ENCODE results near the gene HERPUD1. TPM values are rescaled to one million over a fixed set of nuclear protein-coding genes. Genes with fewer than 3 reads are reported as not detected.

Gene HERPUD1
- total RNA-seq, 3 donors from 2014 or later: 123 to 162 (median 149) TPM

DNA sequence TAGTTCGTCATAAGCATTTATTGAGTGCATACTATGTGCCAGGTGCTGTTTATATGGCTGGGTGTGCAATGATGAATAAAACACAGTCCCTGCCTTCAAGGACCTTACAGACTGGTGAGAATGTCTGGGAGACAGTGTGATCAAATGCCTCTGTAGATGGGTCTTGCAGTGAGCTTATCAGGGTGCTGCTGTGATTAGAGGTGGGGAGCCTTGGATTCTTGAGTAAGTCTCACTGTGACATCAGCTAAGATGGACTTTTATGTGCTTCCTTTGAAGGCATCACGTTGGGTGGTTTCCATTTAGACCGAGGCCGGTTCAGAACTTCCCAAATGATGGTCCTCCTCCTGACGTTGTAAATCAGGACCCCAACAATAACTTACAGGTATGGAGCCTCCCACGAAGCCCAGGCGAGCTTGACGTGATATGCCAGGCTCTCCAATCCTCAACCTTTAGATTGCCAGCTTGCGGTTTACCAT is 10.0 kb downstream of the HERPUD1 start:
- Histone ChIP-seq H3K9me3 (no peaks in the 10 kb centered on the region), H3K27ac (no peak overlapping the region), H3K36me3 (peaks cover 18% of the 10 kb centered on the region), H3K4me1 (no peaks in the 10 kb centered on the region), H3K27me3 (no peaks in the 10 kb centered on the region), H3K4me3 (no peak overlapping the region)
- intact Hi-C loops (cut with DNase I; ENCODE audit: low total_unique reads): no loop called here
- no peak for DNase-seq (ENCODE audit: low spot score in 2 of 2)
- no peak for TF ChIP-seq POLR2AphosphoS5 (IDR thresholded peaks at IDR 0.05)
- TF ChIP-seq, protein P1, sequence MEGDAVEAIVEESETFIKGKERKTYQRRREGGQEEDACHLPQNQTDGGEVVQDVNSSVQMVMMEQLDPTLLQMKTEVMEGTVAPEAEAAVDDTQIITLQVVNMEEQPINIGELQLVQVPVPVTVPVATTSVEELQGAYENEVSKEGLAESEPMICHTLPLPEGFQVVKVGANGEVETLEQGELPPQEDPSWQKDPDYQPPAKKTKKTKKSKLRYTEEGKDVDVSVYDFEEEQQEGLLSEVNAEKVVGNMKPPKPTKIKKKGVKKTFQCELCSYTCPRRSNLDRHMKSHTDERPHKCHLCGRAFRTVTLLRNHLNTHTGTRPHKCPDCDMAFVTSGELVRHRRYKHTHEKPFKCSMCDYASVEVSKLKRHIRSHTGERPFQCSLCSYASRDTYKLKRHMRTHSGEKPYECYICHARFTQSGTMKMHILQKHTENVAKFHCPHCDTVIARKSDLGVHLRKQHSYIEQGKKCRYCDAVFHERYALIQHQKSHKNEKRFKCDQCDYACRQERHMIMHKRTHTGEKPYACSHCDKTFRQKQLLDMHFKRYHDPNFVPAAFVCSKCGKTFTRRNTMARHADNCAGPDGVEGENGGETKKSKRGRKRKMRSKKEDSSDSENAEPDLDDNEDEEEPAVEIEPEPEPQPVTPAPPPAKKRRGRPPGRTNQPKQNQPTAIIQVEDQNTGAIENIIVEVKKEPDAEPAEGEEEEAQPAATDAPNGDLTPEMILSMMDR (IDR thresholded peaks at IDR 0.05): no peak
- no peak for TF ChIP-seq POLR2A (IDR thresholded peaks at IDR 0.05)

DNA sequence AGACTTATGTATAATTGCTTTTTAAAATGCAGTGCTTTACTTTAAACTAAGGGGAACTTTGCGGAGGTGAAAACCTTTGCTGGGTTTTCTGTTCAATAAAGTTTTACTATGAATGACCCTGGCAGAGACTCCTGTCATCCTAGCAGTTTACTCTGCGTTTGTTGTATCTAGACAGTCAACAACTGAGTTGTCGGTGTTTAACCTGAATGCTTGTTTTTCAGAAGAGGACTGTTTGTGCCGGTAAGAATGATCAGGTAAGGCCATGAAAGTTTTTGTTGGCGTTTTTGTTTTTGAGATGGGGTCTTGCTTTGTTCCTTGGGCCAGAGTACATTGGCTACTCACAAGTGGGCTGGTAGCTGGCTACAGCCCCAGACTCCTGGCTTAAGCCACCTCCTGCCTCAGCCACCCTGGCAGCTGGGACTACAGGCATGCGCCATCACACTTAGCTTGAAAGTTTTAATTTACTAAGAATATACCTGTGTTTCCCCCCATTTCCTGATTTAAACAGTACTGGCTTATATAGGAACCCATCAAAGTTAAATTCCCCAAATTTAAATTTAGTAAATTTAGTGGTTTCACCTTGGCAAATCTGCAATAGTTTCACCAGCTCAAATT is 11.9 kb downstream of the HERPUD1 start:
- no peak overlapping the region for H3K27ac ChIP-seq
- no peaks in the 10 kb centered on the region for H3K9me3 ChIP-seq
- H3K27me3 ChIP-seq: no peaks in the 10 kb centered on the region
- intact Hi-C loops (cut with DNase I; ENCODE audit: low total_unique reads): no loop called here
- peaks cover 18% of the 10 kb centered on the region for H3K36me3 ChIP-seq
- TF ChIP-seq POLR2AphosphoS5 (IDR thresholded peaks at IDR 0.05) (no peak), POLR2A (IDR thresholded peaks at IDR 0.05) (no peak)
- TF ChIP-seq, protein P1 (IDR thresholded peaks at IDR 0.05): no peak
- DNase-seq (ENCODE audit: low spot score in 2 of 2): no peak
- no peaks in the 10 kb centered on the region for H3K4me1 ChIP-seq
- no peak overlapping the region for H3K4me3 ChIP-seq

DNA sequence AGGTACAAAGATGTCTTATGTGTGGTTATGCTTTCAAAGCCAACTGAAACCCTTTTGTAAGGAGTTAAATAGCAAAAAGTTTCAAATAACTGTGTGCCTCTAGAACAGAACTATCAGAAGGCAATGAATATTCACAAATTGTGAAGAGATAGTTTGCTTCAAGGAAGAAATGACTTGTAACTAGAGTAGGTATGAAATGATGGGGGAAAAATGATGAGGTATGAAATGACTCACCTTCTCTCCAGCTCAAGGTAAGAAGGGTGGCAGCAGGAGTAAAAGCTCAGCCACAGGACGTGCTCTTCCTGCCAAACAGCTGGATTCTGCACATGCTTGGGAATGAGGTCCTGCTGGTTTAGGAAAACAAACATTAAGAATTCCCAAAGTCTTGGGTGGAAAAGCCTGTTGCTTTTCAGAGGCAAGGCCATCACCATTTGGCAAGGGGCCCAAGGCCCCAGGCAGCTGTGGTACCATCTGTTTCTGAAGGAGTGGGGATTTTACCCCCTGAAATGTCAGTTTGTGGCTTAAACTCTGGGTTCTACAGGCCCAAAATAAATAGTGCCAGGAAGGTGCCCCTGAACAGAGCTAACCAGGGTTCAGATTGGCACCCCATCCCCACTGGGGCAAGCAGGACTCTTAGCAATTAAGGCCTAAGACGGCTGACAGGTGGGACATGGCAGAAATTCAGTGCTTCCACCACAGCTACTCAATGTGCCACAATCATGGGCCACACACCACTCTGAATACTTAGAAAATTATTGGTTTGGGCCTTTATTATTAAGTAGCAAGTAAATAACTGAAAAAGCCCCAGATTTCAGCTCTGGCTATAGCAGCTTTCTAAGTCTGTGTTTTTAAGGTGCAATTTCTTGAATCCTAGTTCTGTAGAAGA is 13.3 kb downstream of the HERPUD1 start:
- no peak overlapping the region for H3K4me3 ChIP-seq
- no peaks in the 10 kb centered on the region for H3K4me1 ChIP-seq
- no peak for DNase-seq (ENCODE audit: low spot score in 2 of 2)
- peak overlapping the region; percentile 35 to 55 for H3K27ac ChIP-seq
- TF ChIP-seq POLR2AphosphoS5 (IDR thresholded peaks at IDR 0.05) (no peak), POLR2A (IDR thresholded peaks at IDR 0.05) (no peak)
- TF ChIP-seq, protein P1 (IDR thresholded peaks at IDR 0.05): no peak
- no peaks in the 10 kb centered on the region for H3K27me3 ChIP-seq
- H3K9me3 ChIP-seq: no peaks in the 10 kb centered on the region
- peaks cover 14% of the 10 kb centered on the region for H3K36me3 ChIP-seq
- intact Hi-C loops (cut with DNase I; ENCODE audit: low total_unique reads): no loop called here

DNA sequence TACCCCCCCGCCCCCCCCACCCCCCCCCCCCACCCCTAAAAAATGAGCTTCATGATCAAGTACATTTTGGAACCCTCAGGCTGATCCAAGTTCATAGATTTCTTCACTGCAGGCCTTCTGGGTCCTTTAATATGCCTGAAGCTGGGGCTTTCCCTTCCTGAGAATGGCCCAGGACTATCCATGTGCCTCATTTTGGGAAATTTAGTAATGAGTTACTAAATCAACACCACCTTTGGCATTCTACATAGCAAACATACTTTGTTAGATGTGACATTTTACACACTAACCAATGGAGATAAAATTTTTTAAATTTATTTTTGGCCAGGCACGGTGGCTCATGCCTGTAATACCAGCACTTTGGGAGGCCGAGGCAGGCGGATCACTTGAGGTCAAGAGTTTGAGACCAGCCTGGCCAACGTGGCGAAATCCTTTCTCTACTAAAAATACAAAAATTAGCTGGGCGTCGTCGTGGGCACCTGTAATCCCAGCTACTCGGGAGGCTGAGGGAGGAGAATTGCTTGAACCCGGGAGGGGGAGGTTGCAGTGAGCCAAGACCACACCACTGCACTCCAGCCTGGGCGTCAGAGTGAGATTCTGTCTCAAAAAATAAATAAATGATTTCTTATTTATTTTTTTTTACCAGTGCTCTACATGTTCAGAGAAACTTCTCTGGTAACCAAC is 14.0 kb downstream of the HERPUD1 start:
- no peaks in the 10 kb centered on the region for H3K9me3 ChIP-seq
- H3K4me3 ChIP-seq: no peak overlapping the region
- no peaks in the 10 kb centered on the region for H3K27me3 ChIP-seq
- intact Hi-C loops (cut with DNase I; ENCODE audit: low total_unique reads): no loop called here
- H3K36me3 ChIP-seq: peaks cover 7% of the 10 kb centered on the region
- no peak for TF ChIP-seq POLR2A (IDR thresholded peaks at IDR 0.05)
- no peak for DNase-seq (ENCODE audit: low spot score in 2 of 2)
- H3K4me1 ChIP-seq: no peaks in the 10 kb centered on the region
- H3K27ac ChIP-seq: no peak overlapping the region

DNA sequence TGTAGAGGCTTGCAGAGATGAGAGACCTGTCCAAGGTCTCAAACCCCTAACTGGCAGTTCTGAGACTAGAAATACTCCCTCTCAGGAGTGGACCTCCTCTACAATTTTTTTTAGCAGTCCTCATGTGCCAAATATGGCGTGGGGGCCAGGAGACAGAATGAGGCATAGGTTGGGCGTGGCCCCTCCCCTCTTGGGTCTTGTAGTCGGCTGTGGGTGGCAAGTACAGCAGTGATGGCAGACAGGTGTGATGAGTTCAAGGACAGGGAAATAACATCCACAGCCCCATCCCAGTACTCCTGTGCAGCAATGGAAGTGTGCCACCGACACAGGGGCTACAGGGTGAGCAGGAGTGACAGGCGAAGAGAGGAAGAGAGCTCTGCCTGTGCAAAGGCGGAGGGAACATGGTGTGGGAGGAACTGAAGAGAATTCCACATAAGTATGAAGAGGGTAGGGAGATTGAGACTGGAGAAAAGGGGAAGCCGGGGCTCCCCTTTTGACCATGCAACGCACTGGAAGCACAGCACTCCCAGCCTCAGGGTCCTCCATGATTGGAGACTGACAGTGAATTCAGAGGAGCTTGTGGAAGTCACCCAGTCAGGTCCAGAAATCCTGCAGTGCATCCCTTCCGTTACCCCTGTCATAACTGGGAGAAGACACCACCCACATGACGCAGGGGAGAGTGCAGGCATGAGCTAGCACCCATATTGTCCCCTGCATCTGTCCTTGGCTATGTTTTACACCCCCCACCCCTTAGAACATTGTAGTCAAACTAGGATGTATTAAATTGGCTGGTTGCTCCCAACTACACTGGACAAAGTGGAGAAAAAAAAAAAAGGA is 15.0 kb downstream of the HERPUD1 start:
- Histone ChIP-seq H3K36me3 (peaks cover 7% of the 10 kb centered on the region), H3K9me3 (no peaks in the 10 kb centered on the region), H3K4me3 (no peak overlapping the region), H3K27me3 (no peaks in the 10 kb centered on the region), H3K4me1 (no peaks in the 10 kb centered on the region), H3K27ac (no peak overlapping the region)
- DNase-seq (ENCODE audit: low spot score in 2 of 2): no peak
- TF ChIP-seq POLR2A (IDR thresholded peaks at IDR 0.05) (no peak), POLR2AphosphoS5 (IDR thresholded peaks at IDR 0.05) (no peak)
- TF ChIP-seq, protein P1 (IDR thresholded peaks at IDR 0.05): no peak
- intact Hi-C loops (cut with DNase I; ENCODE audit: low total_unique reads): no loop called here
